ENCODE measurements around the gene NUDT16L1. TPM values are rescaled to one million over a fixed set of nuclear protein-coding genes. Genes with fewer than 3 reads are reported as not detected.

The NUDT16L1 gene
- total and polyA plus RNA-seq, 2 donors, result 35.4 to 37.1 TPM

DNA sequence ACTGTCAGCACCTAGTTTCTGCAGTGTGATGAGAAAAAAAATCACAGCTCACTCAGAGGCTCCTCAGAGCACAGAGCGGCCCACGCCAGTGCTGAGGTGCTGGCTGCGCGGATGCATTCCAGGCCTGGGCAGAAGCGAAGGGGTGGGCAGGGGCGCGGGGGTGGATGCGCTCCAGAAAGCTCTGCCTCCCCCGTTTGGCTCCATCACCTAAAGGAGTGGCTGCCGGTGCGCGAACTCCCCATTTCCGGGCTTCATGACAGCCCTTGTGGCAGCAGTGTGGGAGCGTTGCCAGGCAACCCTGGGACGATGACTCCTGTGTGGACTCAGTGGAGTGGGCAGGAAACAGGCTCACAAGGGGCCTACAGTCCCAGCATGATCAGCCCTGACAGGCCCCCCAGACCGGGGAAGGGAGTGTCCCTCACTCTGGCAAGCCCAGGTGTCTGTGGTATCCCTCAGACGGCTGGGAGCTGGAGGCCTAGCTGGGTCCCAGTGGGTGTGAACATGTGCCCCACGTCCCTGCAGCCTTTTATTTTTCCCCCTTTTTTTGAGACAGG, 32.8 kb upstream of the NUDT16L1 start:
- Histone ChIP-seq H3K4me3 (ENCODE audit: low read length in 2 of 2) (no peak overlapping the region), H3K4me1 (ENCODE audit: control insufficient read depth in 2 of 2, insufficient read depth in 2 of 2, low read length in 2 of 2) (peaks cover 44 to 52% of the 10 kb centered on the region in 2 donors), H3K36me3 (ENCODE audit: control insufficient read depth in 2 of 2, insufficient read depth in 2 of 2, low read length in 1 of 2) (peaks cover 33 to 34% of the 10 kb centered on the region in 2 donors), H3K27me3 (ENCODE audit: control insufficient read depth in 2 of 2, insufficient read depth in 1 of 2, low read length in 1 of 2) (no peaks in the 10 kb centered on the region), H3K27ac (ENCODE audit: low read depth in 1 of 2, low read length in 1 of 2) (peak overlapping the region; percentile 55 to 62), H3K9me3 (ENCODE audit: control insufficient read depth in 2 of 2, insufficient read depth in 1 of 2, low read length in 1 of 2) (no peaks in the 10 kb centered on the region)
- 13% methylated on average over 18 of the region's 18 CpGs for WGBS
- DNase-seq (ENCODE audit: low read depth in 6 of 9, low spot score in 9 of 9), result peak in 1 of 9 donors; percentile 65

DNA sequence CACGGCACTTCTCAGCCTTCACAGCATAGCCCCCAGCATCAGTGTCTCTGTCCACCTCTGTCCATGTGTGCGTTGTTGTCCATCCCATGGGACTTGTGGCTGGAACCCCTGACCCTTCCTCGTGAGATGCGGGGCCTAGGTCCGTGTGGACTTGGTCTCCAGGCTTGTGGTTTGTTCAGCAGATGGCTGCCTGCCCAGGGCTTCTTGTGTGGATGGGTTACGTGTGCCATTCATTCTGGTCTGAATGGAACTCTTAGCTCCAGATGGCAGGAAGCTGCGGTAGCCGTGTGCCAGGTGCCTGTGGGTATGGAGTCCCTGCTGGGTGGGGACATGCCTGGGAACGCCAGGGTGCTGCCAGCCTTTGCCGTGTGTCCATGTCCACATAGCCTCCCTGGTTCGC, 31.7 kb upstream of the NUDT16L1 start:
- 13% methylated on average over 11 of the region's 11 CpGs for WGBS
- no peaks in the 10 kb centered on the region for H3K27me3 ChIP-seq (ENCODE audit: control insufficient read depth in 2 of 2, insufficient read depth in 1 of 2, low read length in 1 of 2)

DNA sequence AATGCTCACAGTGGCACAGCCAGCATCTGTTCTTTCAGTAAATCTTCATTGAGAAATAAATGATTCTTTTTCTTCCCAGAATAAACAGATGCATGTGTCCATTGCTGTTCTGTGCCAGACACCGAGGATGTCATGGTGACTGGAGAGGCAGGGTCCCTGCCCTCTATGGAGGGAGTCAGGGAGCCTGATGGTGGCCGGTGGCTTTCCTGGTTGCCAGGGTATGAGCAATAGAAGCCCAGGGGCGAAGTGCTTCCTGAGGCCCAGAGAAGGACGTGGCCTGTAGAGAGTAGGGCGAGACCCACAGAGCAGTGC, 29.9 kb upstream of the NUDT16L1 start:
- no peaks in the 10 kb centered on the region for H3K9me3 ChIP-seq (ENCODE audit: control insufficient read depth in 2 of 2, insufficient read depth in 1 of 2, low read length in 1 of 2)
- H3K4me1 ChIP-seq (ENCODE audit: control insufficient read depth in 2 of 2, insufficient read depth in 2 of 2, low read length in 2 of 2), result peaks cover 45 to 57% of the 10 kb centered on the region in 2 donors
- DNase-seq (ENCODE audit: low read depth in 6 of 9, low spot score in 9 of 9), result no peak
- peak overlapping the region in 1 of 2 donors; percentile 25 for H3K27ac ChIP-seq (ENCODE audit: low read depth in 1 of 2, low read length in 1 of 2)
- peaks cover 33 to 37% of the 10 kb centered on the region in 2 donors for H3K36me3 ChIP-seq (ENCODE audit: control insufficient read depth in 2 of 2, insufficient read depth in 2 of 2, low read length in 1 of 2)
- H3K4me3 ChIP-seq (ENCODE audit: low read length in 2 of 2), result no peak overlapping the region
- no peaks in the 10 kb centered on the region for H3K27me3 ChIP-seq (ENCODE audit: control insufficient read depth in 2 of 2, insufficient read depth in 1 of 2, low read length in 1 of 2)
- WGBS, result 62% methylated on average over 5 of the region's 5 CpGs

More for the DNA sequence above, 31.7 kb upstream of the NUDT16L1 start:
- peaks cover 45 to 57% of the 10 kb centered on the region in 2 donors for H3K4me1 ChIP-seq (ENCODE audit: control insufficient read depth in 2 of 2, insufficient read depth in 2 of 2, low read length in 2 of 2)
- H3K36me3 ChIP-seq (ENCODE audit: control insufficient read depth in 2 of 2, insufficient read depth in 2 of 2, low read length in 1 of 2), result peaks cover 30 to 33% of the 10 kb centered on the region in 2 donors
- no peak for DNase-seq (ENCODE audit: low read depth in 6 of 9, low spot score in 9 of 9)
- H3K27ac ChIP-seq (ENCODE audit: low read depth in 1 of 2, low read length in 1 of 2), result peak overlapping the region in 1 of 2 donors; percentile 33
- no peaks in the 10 kb centered on the region for H3K9me3 ChIP-seq (ENCODE audit: control insufficient read depth in 2 of 2, insufficient read depth in 1 of 2, low read length in 1 of 2)
- no peak overlapping the region for H3K4me3 ChIP-seq (ENCODE audit: low read length in 2 of 2)

DNA sequence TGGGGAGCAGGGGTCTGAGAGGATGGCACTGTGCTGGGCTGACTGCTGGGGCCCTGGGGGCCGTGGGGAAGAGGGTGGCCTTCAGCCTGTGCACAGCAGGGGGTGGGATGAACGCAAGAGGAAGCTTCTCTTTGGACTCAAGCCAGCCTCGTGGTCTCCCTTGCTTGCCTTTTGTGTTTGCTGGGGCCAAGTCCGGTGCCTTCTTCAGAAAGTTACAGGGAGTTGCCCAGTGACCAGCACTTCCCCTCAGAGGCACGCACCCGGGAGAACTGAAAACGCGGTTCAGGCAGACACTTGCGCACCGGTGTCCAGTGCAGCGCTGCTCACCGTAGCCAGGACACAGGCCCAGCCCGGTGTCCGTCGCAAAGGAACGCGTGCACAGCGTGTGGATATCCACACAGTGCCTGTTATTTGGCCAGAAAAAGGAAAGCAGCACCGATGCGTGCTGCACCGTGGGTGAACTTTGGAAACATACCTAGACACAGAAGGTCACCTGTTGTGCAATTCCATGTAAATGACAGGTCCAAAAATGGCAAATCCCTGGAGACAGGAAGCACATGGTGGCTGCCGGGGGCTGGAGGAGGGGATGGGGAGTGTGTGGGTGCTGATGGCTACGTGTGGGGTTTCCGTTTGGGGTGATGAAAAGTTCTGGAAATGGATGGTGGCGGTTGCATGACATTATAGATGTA, 29.4 kb upstream of the NUDT16L1 start:
- Histone ChIP-seq H3K4me3 (ENCODE audit: low read length in 2 of 2) (no peak overlapping the region), H3K27me3 (ENCODE audit: control insufficient read depth in 2 of 2, insufficient read depth in 1 of 2, low read length in 1 of 2) (no peaks in the 10 kb centered on the region), H3K36me3 (ENCODE audit: control insufficient read depth in 2 of 2, insufficient read depth in 2 of 2, low read length in 1 of 2) (peaks cover 33 to 38% of the 10 kb centered on the region in 2 donors), H3K4me1 (ENCODE audit: control insufficient read depth in 2 of 2, insufficient read depth in 2 of 2, low read length in 2 of 2) (peaks cover 45 to 57% of the 10 kb centered on the region in 2 donors), H3K9me3 (ENCODE audit: control insufficient read depth in 2 of 2, insufficient read depth in 1 of 2, low read length in 1 of 2) (no peaks in the 10 kb centered on the region), H3K27ac (ENCODE audit: low read depth in 1 of 2, low read length in 1 of 2) (peak overlapping the region in 1 of 2 donors; percentile 25)
- no peak for DNase-seq (ENCODE audit: low read depth in 6 of 9, low spot score in 9 of 9)
- 55% methylated on average over 25 of the region's 25 CpGs for WGBS

DNA sequence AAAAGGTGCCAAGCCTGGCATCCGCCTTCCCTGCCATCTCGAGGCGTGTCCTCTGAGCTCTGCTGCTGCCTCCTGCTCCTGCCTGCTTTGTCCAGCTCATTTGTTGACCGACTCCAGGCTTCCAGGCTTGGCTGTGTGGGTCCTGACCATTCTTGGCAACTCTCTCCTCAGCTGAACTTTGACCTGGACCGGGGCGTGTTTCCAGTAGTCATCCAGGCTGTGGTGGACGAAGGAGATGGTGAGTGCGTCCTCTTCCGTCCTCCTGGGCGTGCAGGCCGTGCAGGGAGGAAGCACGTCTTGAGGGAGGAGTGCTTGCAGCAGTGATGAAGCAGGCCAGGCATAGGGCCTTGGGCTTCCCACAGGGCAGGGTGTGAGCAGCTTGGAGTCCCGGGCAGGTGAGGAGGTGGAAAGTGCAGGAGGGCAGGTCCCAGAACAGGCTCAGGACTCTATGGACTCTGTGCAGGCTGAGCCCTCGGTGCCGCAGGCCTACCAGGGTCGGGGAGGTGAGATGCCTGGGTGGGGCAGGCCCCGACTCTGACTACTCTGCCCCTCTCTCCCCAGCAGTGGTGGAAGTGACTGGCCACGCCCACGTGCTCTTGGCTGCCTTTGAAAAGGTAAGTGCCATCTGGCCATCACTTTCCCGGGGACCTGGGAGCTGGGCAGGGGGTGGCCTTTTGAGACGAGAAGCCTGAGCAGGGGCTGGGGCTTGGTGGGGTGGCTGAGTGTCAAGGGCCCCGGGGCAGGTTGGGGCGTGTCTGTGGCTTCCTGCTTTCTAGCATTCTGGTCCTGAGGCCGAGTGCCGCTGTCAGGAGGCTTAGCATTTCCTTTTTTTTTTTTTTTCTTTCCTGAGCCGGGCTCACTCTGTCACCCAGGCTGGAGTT, 28.6 kb upstream of the NUDT16L1 start:
- H3K36me3 ChIP-seq (ENCODE audit: control insufficient read depth in 2 of 2, insufficient read depth in 2 of 2, low read length in 1 of 2), result peaks cover 40 to 41% of the 10 kb centered on the region in 2 donors
- DNase-seq (ENCODE audit: low read depth in 6 of 9, low spot score in 9 of 9), result peak in 3 of 9 donors; percentile 40 to 74 (median 52)
- no peaks in the 10 kb centered on the region for H3K9me3 ChIP-seq (ENCODE audit: control insufficient read depth in 2 of 2, insufficient read depth in 1 of 2, low read length in 1 of 2)
- H3K27ac ChIP-seq (ENCODE audit: low read depth in 1 of 2, low read length in 1 of 2), result peak overlapping the region; percentile 49 to 78
- H3K27me3 ChIP-seq (ENCODE audit: control insufficient read depth in 2 of 2, insufficient read depth in 1 of 2, low read length in 1 of 2), result no peaks in the 10 kb centered on the region
- WGBS, result 43% methylated on average over 26 of the region's 26 CpGs
- H3K4me3 ChIP-seq (ENCODE audit: low read length in 2 of 2), result no peak overlapping the region
- peaks cover 40 to 49% of the 10 kb centered on the region in 2 donors for H3K4me1 ChIP-seq (ENCODE audit: control insufficient read depth in 2 of 2, insufficient read depth in 2 of 2, low read length in 2 of 2)

DNA sequence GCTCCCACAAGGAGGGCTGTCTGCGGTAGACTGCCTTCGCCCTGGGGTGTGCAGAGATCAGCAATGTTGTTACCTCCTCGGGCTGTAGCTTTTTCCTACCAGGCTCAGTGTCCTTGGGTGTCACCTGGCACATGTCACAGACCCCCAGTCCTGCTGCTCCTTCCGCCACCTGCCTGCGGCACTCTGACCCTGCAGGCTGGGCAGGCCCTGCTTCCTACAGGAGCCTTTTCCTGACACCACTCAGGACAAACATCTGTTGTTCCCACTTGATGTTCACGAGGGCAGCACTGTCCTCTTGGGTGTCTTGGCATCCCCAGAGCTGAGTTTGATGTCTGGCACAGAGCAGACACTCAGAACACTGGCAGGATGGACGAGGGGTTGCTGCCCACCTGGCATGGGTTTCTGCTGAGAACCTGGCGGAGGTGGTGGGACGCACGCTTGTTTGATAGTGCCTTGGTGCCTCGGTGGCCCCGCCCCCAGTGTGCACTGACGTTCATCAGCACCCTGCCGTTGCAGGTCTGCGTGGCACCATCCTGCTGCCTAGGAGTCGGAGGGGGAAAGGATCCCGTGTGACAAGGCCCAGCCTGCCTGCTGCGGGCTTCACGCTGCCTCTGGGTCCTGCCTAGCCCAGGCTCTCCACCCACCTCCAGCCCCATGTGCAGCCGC, 26.7 kb upstream of the NUDT16L1 start:
- Histone ChIP-seq H3K36me3 (ENCODE audit: control insufficient read depth in 2 of 2, insufficient read depth in 2 of 2, low read length in 1 of 2) (peaks cover 53 to 58% of the 10 kb centered on the region in 2 donors), H3K27ac (ENCODE audit: low read depth in 1 of 2, low read length in 1 of 2) (no peak overlapping the region), H3K9me3 (ENCODE audit: control insufficient read depth in 2 of 2, insufficient read depth in 1 of 2, low read length in 1 of 2) (no peaks in the 10 kb centered on the region), H3K4me1 (ENCODE audit: control insufficient read depth in 2 of 2, insufficient read depth in 2 of 2, low read length in 2 of 2) (peaks cover 21 to 30% of the 10 kb centered on the region in 2 donors), H3K27me3 (ENCODE audit: control insufficient read depth in 2 of 2, insufficient read depth in 1 of 2, low read length in 1 of 2) (no peaks in the 10 kb centered on the region), H3K4me3 (ENCODE audit: low read length in 2 of 2) (no peak overlapping the region)
- DNase-seq (ENCODE audit: low read depth in 6 of 9, low spot score in 9 of 9), result no peak
- WGBS, result 97% methylated on average over 20 of the region's 20 CpGs

DNA sequence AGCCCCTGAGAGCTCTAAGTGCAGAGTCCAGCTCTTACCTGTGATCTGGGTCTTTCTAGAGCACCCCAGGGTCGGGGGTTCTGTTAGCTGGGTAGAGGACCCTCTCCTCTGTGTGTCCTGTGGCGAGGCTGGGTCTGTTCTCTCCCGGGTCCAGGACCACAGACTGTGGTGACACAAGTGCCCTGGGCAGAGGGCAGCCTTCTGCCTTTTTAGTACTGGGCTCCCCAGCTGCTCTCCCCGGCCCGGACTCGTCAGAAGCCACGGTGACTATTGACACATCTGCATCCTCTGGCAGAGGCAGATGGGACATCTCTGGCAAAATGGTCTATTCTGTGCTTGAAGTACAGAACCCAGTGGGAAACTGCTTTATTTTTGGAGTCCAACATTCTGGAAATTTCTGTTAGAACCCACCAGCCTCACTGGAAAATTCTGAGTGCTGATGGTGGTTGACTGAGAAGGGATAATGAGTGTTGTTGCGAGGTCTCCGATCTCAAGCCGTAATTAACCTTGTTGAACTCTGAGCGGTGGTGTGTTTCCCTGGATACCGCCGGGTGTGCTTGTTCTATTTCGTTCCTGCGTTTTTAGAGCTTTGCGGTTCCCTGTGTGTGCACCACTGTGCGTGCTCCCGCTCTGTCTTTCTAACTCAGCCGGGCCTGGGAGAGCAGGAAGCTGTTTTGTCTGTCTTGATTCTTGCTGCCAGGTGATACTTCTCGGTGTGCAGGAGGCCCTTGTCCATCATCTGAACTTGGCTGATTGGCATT, 26.0 kb upstream of the NUDT16L1 start:
- WGBS, result 97% methylated on average over 20 of the region's 20 CpGs
- Histone ChIP-seq H3K4me3 (ENCODE audit: low read length in 2 of 2) (no peak overlapping the region), H3K27me3 (ENCODE audit: control insufficient read depth in 2 of 2, insufficient read depth in 1 of 2, low read length in 1 of 2) (no peaks in the 10 kb centered on the region), H3K27ac (ENCODE audit: low read depth in 1 of 2, low read length in 1 of 2) (no peak overlapping the region), H3K9me3 (ENCODE audit: control insufficient read depth in 2 of 2, insufficient read depth in 1 of 2, low read length in 1 of 2) (no peaks in the 10 kb centered on the region), H3K36me3 (ENCODE audit: control insufficient read depth in 2 of 2, insufficient read depth in 2 of 2, low read length in 1 of 2) (peaks cover 54 to 62% of the 10 kb centered on the region in 2 donors), H3K4me1 (ENCODE audit: control insufficient read depth in 2 of 2, insufficient read depth in 2 of 2, low read length in 2 of 2) (peaks cover 18 to 29% of the 10 kb centered on the region in 2 donors)
- DNase-seq (ENCODE audit: low read depth in 6 of 9, low spot score in 9 of 9), result no peak

DNA sequence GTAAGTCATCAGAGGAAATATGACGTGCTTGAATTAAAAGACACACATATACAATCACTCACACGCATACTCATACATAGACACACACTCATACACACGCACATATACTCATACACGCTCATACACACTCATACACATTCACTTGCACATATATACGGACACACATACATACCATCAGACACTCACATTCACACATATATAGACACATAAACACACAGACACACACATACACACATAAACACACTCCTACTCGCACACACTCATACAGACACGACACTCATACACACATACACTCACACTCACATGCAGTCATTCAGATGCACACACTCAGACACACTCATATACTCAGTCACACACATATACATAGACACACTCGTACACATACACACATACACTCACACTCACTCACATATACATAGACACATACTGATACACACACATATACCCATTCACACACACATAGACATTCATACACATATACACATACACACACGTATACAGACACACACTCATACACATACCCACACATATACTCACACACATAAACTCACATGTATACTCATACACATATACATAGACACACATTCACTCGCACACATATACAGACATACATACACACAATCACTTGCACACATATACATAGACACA, 24.9 kb upstream of the NUDT16L1 start:
- Histone ChIP-seq H3K27me3 (ENCODE audit: control insufficient read depth in 2 of 2, insufficient read depth in 1 of 2, low read length in 1 of 2) (no peaks in the 10 kb centered on the region), H3K4me3 (ENCODE audit: low read length in 2 of 2) (no peak overlapping the region), H3K4me1 (ENCODE audit: control insufficient read depth in 2 of 2, insufficient read depth in 2 of 2, low read length in 2 of 2) (peaks cover 18 to 26% of the 10 kb centered on the region in 2 donors), H3K27ac (ENCODE audit: low read depth in 1 of 2, low read length in 1 of 2) (no peak overlapping the region), H3K36me3 (ENCODE audit: control insufficient read depth in 2 of 2, insufficient read depth in 2 of 2, low read length in 1 of 2) (peaks cover 61 to 68% of the 10 kb centered on the region in 2 donors), H3K9me3 (ENCODE audit: control insufficient read depth in 2 of 2, insufficient read depth in 1 of 2, low read length in 1 of 2) (no peaks in the 10 kb centered on the region)
- WGBS, result 98% methylated on average over 10 of the region's 10 CpGs
- no peak for DNase-seq (ENCODE audit: low read depth in 6 of 9, low spot score in 9 of 9)

All from thymus (tissue), 11 donors.